ENCODE results near the gene ACTN2. TPM values are rescaled to one million over a fixed set of nuclear protein-coding genes. Genes with fewer than 3 reads are reported as not detected.

ACTN2 gene
- total RNA-seq, 1 donor from 2014 or later, result 0.52 TPM

DNA sequence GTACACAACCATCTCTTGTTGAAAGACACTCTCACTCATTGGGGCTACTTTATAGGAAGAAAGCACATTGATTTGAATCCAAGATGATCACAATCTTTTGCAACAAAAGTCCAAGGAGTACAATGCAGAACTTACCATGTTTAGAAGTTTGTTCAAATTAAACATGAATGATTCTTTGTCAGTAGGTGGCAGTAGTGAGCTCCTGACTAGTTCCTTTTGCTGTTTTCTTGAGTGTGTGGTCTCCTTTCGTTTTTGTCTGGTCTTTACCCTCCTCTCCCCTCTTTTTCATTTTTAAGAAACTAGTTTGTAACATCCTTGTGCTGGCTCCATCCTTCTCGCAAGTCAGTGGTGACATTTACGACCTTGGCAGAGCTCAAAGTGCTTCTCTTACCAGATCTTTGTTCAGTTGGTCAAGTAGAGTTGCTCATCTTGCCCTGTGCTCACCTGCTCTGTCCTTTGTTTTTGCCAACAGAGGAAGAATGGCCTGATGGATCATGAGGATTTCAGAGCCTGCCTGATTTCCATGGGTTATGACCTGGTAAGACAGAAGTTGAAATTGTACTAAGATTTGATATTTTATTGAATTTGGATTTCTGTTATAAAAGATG is 73.1 kb downstream of the ACTN2 start:
- Histone ChIP-seq H3K4me1 (no peaks in the 10 kb centered on the region), H3K27me3 (no peaks in the 10 kb centered on the region), H3F3A (ENCODE audit: low read depth) (no peaks in the 10 kb centered on the region), H3K4me3 (no peak overlapping the region), H3K27ac (no peak overlapping the region), H4K20me1 (ENCODE audit: low read depth) (no peaks in the 10 kb centered on the region), H2AFZ (replicated peaks) (peak overlapping the region; percentile 89), H3K36me3 (no peaks in the 10 kb centered on the region), H3K9me3 (ENCODE audit: low read depth) (no peaks in the 10 kb centered on the region), H3K9ac (no peak overlapping the region), H3K79me2 (ENCODE audit: low read depth) (no peaks in the 10 kb centered on the region), H3K4me2 (no peak overlapping the region)
- no peaks in the 10 kb centered on the region for H3K36me3 Mint-ChIP-seq
- H3K9me3 Mint-ChIP-seq, result no peaks in the 10 kb centered on the region
- TF ChIP-seq EZH2phosphoT487 (IDR thresholded peaks at IDR 0.05), result no peak
- TF ChIP-seq, protein P1, sequence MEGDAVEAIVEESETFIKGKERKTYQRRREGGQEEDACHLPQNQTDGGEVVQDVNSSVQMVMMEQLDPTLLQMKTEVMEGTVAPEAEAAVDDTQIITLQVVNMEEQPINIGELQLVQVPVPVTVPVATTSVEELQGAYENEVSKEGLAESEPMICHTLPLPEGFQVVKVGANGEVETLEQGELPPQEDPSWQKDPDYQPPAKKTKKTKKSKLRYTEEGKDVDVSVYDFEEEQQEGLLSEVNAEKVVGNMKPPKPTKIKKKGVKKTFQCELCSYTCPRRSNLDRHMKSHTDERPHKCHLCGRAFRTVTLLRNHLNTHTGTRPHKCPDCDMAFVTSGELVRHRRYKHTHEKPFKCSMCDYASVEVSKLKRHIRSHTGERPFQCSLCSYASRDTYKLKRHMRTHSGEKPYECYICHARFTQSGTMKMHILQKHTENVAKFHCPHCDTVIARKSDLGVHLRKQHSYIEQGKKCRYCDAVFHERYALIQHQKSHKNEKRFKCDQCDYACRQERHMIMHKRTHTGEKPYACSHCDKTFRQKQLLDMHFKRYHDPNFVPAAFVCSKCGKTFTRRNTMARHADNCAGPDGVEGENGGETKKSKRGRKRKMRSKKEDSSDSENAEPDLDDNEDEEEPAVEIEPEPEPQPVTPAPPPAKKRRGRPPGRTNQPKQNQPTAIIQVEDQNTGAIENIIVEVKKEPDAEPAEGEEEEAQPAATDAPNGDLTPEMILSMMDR (IDR thresholded peaks at IDR 0.05), result peak; percentile 80
- H3K27me3 Mint-ChIP-seq (ENCODE audit: insufficient read depth, low read depth), result no peaks in the 10 kb centered on the region
- peak; percentile 73 for DNase-seq (ENCODE audit: low spot score)
- no peak overlapping the region for H3K4me3 Mint-ChIP-seq
- H3K4me1 Mint-ChIP-seq, result no peaks in the 10 kb centered on the region
- H3K27ac Mint-ChIP-seq, result no peak overlapping the region

DNA sequence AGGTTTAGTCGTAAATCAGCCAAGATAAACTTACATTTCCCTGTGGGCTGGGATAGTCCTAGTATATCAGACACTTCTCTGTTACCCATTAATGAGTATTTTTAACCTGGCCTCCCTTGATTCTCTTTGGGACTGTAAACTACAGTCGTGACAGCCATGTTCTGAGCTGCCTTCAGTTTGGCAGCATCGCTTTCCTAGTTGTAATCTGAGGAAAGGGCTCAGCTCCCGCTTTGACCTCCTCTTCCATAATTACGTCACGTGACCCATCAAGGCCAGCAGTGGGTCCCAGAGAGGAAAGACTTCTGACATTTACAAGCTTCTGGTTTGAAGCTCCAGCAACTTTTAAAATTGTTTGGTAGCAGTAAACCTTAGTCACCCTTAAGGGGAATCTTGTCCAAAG is 74.2 kb downstream of the ACTN2 start:
- Mint-ChIP-seq H3K27me3 (ENCODE audit: insufficient read depth, low read depth) (no peaks in the 10 kb centered on the region), H3K4me1 (no peaks in the 10 kb centered on the region), H3K9me3 (no peaks in the 10 kb centered on the region), H3K27ac (no peak overlapping the region), H3K4me3 (no peak overlapping the region), H3K36me3 (no peaks in the 10 kb centered on the region)
- H3K36me3 ChIP-seq, result no peaks in the 10 kb centered on the region
- H3K9ac ChIP-seq, result no peak overlapping the region
- H3K27ac ChIP-seq, result no peak overlapping the region
- no peaks in the 10 kb centered on the region for H3F3A ChIP-seq (ENCODE audit: low read depth)
- no peak overlapping the region for H3K4me2 ChIP-seq
- H2AFZ ChIP-seq (replicated peaks), result no peak overlapping the region
- H3K4me3 ChIP-seq, result no peak overlapping the region
- H3K79me2 ChIP-seq (ENCODE audit: low read depth), result no peaks in the 10 kb centered on the region
- no peaks in the 10 kb centered on the region for H3K27me3 ChIP-seq
- TF ChIP-seq EZH2phosphoT487 (IDR thresholded peaks at IDR 0.05), result no peak
- no peak for TF ChIP-seq EZH2 (IDR thresholded peaks at IDR 0.05)
- TF ChIP-seq, protein P1 (IDR thresholded peaks at IDR 0.05), result no peak
- no peaks in the 10 kb centered on the region for H3K4me1 ChIP-seq
- H3K9me3 ChIP-seq (ENCODE audit: low read depth), result no peaks in the 10 kb centered on the region
- H4K20me1 ChIP-seq (ENCODE audit: low read depth), result no peaks in the 10 kb centered on the region
- no peak for DNase-seq (ENCODE audit: low spot score)

DNA sequence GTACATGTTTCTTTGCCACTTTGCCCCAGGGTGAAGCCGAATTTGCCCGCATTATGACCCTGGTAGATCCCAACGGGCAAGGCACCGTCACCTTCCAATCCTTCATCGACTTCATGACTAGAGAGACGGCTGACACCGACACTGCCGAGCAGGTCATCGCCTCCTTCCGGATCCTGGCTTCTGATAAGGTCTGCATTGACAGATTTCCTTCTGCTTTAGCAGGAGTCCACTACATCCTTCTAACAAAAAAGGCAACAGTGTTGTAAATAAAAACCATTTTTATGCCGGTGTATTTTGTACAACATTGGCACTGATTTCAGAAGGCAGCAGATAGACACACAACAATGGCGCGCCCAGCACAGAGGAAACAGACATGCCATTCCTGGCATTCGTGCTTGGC is 74.7 kb downstream of the ACTN2 start:
- H3K36me3 Mint-ChIP-seq, result no peaks in the 10 kb centered on the region
- Histone ChIP-seq H3K4me1 (no peaks in the 10 kb centered on the region), H3F3A (ENCODE audit: low read depth) (no peaks in the 10 kb centered on the region), H4K20me1 (ENCODE audit: low read depth) (no peaks in the 10 kb centered on the region), H3K4me3 (no peak overlapping the region), H3K27me3 (no peaks in the 10 kb centered on the region), H3K27ac (no peak overlapping the region), H3K79me2 (ENCODE audit: low read depth) (no peaks in the 10 kb centered on the region), H3K9ac (no peak overlapping the region), H2AFZ (replicated peaks) (no peak overlapping the region), H3K36me3 (no peaks in the 10 kb centered on the region), H3K4me2 (no peak overlapping the region), H3K9me3 (ENCODE audit: low read depth) (no peaks in the 10 kb centered on the region)
- H3K27me3 Mint-ChIP-seq (ENCODE audit: insufficient read depth, low read depth), result no peaks in the 10 kb centered on the region
- TF ChIP-seq EZH2 (IDR thresholded peaks at IDR 0.05) (no peak), EZH2phosphoT487 (IDR thresholded peaks at IDR 0.05) (no peak)
- TF ChIP-seq, protein P1 (IDR thresholded peaks at IDR 0.05), result no peak
- H3K9me3 Mint-ChIP-seq, result no peaks in the 10 kb centered on the region
- no peak overlapping the region for H3K27ac Mint-ChIP-seq
- H3K4me3 Mint-ChIP-seq, result no peak overlapping the region
- no peaks in the 10 kb centered on the region for H3K4me1 Mint-ChIP-seq
- no peak for DNase-seq (ENCODE audit: low spot score)

Measured in neural progenitor cell (in vitro differentiated cells).